GM10847 (cell line): ENCODE measurements around the gene ERBB4.

Experiments
- POLR2A ChIP-seq: IDR thresholded peaks from 2 replicates; pipeline ENCODE4 v1.6.1; 2011; ENCODE audit not compliant: insufficient read length; ENCODE audit errors: extremely low read depth

ERBB4 gene

DNA sequence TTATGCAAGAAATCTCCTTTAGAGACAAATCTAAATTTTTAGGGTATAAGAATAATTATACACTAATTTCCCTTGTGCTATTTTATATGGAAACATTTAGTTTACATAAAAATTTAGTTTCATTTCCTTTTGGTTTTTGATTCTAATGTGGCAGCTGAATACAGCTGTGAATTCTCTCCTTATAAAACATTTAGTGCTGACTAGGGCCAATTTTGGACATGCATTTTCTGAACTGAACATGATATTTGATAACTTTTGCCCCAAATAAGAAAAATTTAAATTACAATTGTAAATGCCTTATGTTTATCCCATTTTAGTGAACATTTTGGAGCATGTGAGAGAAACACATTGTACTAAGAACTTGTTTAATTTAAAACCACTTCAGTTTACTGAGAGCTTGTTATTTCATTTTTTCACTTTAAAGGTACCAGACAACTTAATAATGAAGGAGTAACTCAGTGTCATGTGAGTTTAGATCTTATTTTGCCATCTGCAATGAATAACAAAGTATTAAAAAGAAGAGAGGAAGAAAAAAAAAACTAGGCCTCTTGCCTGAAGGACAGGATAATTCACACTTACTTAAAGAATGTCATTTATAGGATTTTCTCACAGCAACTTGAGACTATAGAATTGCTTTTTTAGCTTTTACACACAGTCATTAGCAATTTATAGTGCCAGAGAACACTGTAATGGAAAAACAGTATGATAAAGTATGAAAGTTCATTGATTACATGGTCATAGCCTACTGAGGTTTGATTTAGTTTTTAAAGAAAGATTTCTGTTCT is 209.7 kb downstream of the ERBB4 start:
- TF ChIP-seq POLR2A, result no peak

DNA sequence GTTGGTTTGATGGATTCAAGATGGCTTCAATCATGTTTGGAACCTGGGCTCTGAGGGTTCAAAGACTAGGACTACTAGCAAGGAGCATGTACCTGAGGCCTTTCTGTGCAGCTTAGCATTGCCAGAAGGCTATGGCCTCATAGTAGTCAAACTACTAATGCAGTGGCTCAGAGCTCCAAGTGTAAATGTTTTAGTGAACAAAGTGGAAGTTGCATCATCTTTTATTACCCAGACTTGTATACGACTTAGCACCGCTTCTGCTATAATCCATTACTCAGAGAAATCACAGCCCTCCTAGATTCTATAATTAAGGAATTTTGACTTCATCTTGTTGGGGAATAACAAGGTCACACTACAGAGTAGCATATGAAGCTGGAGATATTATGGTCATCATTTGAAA is 210.5 kb downstream of the ERBB4 start:
- no peak for TF ChIP-seq POLR2A

GRCh38 chr2:212327171-212327809 is 211.3 kb downstream of the ERBB4 start:
- no peak for TF ChIP-seq POLR2A

DNA sequence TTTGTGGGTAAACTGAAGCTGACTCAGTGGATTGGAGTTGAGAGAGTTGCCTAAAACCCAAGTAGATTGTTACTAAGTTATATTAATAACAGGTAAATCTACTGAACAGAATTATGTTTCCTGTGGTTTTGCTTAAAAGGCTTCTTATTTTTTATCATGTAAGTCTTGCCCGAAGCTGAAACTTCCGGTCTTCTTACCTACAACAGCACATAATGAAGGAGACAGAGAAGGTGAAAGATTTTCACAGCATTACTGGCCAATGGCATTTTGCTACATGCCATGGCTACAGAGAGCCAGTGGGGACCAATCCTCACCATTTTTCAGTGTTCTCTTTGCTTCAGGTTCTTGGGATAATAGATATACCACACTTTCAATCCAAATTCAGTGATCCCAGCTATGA is 220.0 kb downstream of the ERBB4 start:
- TF ChIP-seq POLR2A, result no peak

DNA sequence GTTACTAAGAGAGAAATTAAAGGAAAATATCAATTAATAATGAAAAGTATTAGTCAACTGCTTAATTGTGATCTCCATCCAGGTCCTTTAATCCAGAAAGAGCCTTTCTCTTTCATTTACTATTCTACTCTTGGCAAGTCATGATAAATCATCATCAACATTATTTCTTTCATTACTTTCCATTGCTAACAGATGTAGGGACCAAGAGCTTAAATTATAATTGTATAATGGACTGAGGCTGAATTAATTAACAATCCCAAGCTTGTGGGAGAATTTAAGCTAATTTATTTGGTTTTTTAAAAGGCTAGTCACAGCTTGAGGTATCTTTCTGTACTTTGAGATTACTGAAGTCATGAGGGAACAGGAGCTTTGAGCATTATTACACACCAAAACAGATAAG is 223.9 kb downstream of the ERBB4 start:
- no peak for TF ChIP-seq POLR2A

GRCh38 chr2:212311807-212312404 is 226.7 kb downstream of the ERBB4 start:
- no peak for TF ChIP-seq POLR2A

DNA sequence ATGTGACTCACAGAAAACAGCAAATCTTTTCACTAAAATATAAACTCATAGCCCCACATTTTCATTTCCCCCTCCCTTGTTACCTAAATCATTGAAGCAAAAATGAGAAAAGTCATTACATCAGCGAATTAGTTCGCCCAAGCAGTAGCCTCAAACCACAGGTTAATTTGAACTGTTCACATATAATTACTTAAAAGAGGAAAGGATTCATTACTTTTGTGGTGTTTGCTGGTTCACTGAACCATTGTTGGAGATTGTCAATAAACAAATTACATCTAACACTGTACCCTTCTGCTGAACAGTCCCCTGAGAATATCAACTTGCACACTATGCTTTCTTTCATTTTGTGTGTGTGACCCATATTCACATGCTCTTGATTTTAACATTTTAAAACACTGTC is 238.7 kb downstream of the ERBB4 start:
- no peak for TF ChIP-seq POLR2A

- TF ChIP-seq POLR2A, result no peak
Observed at GRCh38 chr2:212299333-212299732, 239.3 kb downstream of the ERBB4 start.

DNA sequence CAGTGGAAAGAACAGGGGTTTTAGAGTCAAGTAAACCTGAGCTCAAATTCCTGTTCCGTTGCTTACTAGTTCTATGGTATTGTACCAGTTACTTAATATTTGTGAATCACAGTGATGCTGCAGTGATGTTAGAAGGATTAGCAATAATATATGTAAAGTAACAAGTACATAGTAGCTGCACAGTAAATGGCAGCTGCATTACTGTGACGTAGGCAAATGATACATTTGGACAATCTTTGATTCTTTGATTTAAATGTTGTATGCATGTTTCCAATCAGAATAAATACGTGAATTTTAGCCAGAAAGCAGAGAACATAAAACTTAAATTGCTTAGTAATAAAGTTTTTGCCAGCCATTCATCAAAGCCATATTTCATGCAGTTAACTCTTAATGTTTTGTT is 243.0 kb downstream of the ERBB4 start:
- no peak for TF ChIP-seq POLR2A

DNA sequence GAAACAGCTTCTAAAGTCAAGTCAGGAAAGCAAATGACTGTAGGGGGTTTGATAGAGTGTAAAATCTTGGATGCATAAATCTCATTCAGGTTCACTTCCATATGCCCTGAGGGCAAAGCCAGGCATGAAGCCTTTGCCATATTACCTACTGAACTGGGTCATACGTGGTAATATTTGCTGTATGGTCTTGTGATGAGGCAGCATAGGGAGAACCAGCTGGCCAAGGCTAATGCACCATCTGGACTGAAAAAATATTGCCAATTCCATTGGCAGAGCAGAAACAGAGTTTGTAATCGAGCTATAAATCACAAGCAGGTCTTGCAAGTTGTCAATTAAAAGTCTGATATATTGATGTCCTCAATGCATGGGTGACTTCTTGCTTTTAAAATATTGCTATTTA is 243.8 kb downstream of the ERBB4 start:
- TF ChIP-seq POLR2A, result no peak

DNA sequence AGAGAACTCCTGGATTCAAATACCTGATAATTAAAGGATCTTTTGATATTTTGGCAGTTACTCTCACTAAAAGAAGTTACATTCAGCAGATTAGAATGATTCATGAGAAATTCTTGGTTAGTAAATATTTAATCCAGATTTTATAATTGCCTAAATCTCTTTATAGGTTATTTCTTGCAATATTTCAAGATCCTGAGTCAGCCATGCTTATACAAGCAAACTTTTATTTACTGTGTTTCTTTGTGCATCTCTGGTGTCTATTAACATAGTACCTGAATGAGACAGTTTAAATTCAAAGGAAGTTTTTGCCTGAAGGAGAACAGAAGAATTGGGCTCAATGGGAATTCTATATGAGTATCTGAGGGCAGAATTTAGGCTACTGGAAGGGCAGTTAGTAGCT is 249.3 kb downstream of the ERBB4 start:
- TF ChIP-seq POLR2A, result no peak

- no peak for TF ChIP-seq POLR2A
Observed at GRCh38 chr2:212288308-212288707, 250.3 kb downstream of the ERBB4 start.

GRCh38 chr2:212284166-212284565 is 254.4 kb downstream of the ERBB4 start:
- no peak for TF ChIP-seq POLR2A

GRCh38 chr2:212282671-212283261 is 255.8 kb downstream of the ERBB4 start:
- no peak for TF ChIP-seq POLR2A

- TF ChIP-seq POLR2A, result no peak
Observed at GRCh38 chr2:212276813-212277212, 261.8 kb downstream of the ERBB4 start.

- TF ChIP-seq POLR2A, result no peak
Observed at GRCh38 chr2:212274215-212274614, 264.4 kb downstream of the ERBB4 start.

DNA sequence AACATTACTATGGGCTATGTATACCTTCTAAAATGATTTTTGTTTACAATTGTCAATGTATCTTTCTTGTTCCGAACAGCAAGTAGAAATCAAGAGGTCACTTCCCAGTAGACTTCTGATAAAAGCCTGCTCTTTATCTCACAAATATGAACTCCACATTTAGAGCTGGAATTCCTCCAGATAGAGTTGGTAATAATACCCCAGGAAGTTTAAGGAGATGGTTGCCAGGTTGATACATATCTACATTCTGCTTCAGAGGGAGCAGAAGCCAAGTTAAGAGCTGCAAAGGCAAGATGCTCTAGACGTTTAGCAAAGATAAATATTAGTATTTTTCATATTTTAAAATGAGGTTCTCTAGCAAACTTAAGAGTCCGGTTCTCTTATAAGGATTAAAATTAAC is 267.0 kb downstream of the ERBB4 start:
- no peak for TF ChIP-seq POLR2A

- TF ChIP-seq POLR2A, result no peak
Observed at GRCh38 chr2:212269005-212269404, 269.6 kb downstream of the ERBB4 start.
